Measurements from ENCODE around the gene MRTFA.
"Not testable (repeated sequence)": the region's sequence is repeated elsewhere in the genome, so short reads cannot be mapped to it uniquely, and the experiment has no call there.

The MRTFA gene

DNA sequence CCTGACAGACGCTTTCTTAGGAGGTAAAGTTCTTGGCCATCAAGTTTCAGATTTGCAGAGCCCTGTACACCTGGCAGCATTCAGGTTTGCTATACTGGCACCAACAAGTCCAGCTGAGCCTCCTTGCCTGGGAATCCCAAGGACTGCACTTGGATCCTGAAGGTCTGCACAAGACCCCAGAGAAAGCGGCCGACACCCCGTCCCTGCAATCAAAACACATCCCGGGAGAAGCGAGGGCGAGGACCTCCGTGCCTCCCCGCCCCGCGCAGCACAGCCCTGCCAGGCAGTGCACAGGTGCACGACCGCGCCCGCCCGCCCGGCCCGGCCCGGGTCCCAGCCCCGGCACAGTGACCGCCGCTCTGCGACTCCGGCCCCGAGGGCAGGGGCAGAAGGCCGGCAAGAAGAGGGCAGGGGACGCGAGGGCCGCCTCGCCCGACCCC, 559 bp downstream of the MRTFA start:
- DNase-seq (ENCODE audit: insufficient read length): no peak
- FAIRE-seq: no peak
- TF ChIP-seq POLR2A (IDR thresholded peaks at IDR 0.05; ENCODE audit: low read depth, low read length): no peak
- TF ChIP-seq TAF1 (IDR thresholded peaks at IDR 0.05; ENCODE audit: borderline replicate concordance, low read depth, low read length): no peak
- no peak for TF ChIP-seq POLR2AphosphoS5 (IDR thresholded peaks at IDR 0.05; ENCODE audit: low read depth, low read length)

DNA sequence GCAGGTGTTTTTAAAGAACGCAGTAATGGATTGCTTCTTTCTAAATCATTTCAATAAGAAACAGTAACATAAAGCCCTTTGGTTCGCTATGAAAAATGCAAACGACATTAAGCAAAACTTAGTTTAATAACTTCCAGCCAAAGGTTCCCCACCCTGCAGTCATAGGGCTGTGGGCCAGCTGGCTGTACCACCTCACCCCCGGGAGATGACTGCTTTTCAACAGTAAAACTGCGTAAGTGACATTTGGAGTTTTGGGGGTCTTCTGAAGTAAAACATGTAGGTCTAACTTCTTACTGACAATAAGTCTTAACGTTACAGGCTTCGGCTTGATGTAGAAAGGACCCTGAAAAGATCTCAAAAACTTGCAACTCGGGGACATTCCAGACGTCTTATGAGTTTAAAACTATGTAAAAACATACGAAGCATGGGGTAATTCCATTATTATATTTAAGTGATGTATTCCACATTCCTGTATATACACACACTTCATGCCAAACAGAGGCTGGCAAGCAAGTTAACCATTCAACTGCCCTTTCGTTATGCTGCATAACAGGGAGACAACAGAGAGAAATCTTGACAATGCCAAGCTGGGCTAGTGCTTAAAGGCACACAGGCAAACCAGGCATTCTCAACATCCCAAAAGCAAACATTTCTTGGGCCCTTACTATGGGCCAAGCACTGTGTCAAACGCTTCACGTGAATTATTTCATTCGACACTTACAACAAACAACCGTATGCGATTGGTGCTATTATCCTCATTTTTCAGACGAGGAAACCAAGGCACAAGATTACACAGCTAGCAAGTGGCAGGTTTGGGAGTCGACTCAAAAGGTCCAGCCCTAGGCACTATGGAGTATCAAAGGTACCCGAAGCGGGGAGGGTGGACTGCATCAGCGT, 1.2 kb downstream of the MRTFA start:
- TF ChIP-seq TAF1 (IDR thresholded peaks at IDR 0.05; ENCODE audit: borderline replicate concordance, low read depth, low read length): no peak
- TF ChIP-seq POLR2AphosphoS5 (IDR thresholded peaks at IDR 0.05; ENCODE audit: low read depth, low read length): no peak
- TF ChIP-seq POLR2A (IDR thresholded peaks at IDR 0.05; ENCODE audit: low read depth, low read length): no peak
- FAIRE-seq (peak; percentile 50), DNase-seq (ENCODE audit: insufficient read length) (no peak)

DNA sequence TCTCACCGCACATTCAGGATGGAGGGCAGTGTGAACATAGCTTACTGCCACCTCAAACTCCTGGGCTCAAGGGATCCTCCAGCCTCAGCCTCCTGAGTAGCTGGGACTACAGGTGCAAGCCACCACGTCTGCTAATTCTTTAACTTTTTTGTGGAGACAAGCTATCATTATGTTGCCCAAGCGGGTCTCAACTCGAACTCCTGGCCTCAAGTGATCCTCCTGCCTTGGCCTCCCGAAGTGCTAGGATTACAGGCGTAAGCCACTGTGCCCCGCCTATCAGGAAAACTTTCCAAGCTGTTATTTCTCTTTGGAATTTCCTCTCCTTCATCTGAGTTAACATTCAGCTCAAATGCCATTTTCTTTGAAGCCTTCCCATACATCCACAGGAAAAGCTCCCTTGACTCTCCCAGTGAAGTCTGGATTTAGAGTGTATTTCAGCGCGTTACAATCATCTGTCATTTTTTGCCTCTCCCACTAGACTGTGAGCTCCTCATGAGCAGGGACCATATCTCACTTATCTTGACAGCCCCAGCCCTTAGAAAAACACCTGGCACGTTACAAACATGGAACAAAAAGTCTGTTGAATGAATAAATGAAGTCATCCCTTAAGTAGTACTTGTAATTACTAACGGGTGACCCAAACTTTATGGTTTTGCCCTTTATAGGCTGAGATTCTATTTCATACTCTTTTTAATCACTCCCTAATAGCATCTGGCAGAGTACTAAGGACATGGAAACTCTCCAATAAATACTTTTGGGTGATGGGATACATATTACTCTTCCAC, 2.2 kb downstream of the MRTFA start:
- FAIRE-seq (no peak), DNase-seq (ENCODE audit: insufficient read length) (no peak)

DNA sequence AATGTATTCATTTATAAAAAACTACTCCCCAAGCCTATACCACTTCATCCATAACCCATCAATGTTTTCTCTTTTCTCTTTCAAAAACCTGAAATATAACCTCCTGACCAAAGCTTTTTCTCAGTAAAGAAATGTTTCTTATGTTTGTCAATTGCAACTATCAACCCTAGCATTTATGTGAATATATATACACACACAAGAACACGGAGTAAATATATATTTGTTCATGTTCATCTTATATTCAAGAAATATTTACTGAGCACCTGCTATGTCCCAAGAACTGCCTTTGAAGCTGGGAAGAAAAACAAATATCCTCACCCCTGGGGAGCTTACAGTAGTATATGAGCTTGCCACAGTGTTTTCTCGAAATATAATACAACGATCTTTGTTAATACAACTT, 3.5 kb downstream of the MRTFA start:
- no peak for DNase-seq (ENCODE audit: insufficient read length)
- TF ChIP-seq POLR2A (IDR thresholded peaks at IDR 0.05; ENCODE audit: low read depth, low read length) (no peak), POLR2AphosphoS5 (IDR thresholded peaks at IDR 0.05; ENCODE audit: low read depth, low read length) (no peak), TAF1 (IDR thresholded peaks at IDR 0.05; ENCODE audit: borderline replicate concordance, low read depth, low read length) (no peak)
- FAIRE-seq: no peak

More for the DNA sequence above, 2.2 kb downstream of the MRTFA start:
- TF ChIP-seq POLR2AphosphoS5 (IDR thresholded peaks at IDR 0.05; ENCODE audit: low read depth, low read length): no peak
- no peak for TF ChIP-seq POLR2A (IDR thresholded peaks at IDR 0.05; ENCODE audit: low read depth, low read length)
- TF ChIP-seq TAF1 (IDR thresholded peaks at IDR 0.05; ENCODE audit: borderline replicate concordance, low read depth, low read length): no peak

DNA sequence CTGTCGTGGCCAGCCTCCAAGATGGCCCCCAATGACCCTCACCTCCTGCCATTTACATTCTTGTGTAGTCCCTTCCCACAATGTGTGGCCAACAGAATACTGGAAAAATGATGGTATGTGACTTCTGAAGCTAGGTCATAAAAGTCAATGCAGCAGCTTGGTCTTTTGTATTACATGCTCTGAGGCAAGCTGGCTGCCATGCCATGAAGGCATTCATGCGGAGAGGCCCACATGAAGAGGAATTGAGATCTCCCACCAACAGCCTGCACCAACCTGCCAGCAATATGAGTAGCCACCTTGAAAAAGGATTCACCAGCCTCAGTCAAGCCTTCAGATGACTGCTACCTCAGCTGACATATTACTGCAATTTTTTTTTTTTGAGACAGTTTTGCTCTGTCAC, 4.6 kb downstream of the MRTFA start:
- TF ChIP-seq POLR2A (IDR thresholded peaks at IDR 0.05; ENCODE audit: low read depth, low read length) (no peak), POLR2AphosphoS5 (IDR thresholded peaks at IDR 0.05; ENCODE audit: low read depth, low read length) (no peak), TAF1 (IDR thresholded peaks at IDR 0.05; ENCODE audit: borderline replicate concordance, low read depth, low read length) (no peak)
- FAIRE-seq: no peak

DNA sequence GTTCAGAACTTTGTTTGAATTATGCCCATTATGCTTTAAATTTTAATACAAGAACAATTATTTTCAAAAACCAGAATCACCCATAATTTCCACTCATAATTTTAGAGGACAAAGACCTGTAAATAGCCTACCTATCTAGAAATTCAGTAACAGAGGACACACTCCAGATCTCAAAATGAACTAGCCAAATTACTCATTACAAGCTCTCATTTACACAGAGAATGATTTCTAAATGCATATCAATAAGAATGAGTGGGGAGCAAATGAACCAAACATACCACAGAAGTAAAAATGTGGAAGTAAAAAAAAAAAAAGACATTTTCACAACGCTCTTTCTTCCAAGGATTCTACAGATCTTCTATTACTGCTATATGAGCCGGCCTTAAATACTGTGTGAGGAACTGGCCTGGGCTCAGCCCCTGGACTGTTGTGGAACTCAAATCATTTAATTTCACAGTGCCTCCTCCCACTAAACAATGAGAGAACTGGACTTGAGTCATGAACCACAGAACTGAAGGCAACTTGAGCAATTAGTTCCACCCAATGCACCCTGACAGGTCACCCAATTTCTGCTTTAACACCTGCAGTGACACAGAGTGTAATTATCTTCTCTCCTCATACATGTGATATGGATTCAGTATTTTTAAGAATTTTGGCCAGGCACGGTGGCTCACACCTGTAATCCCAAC, 8.0 kb downstream of the MRTFA start:
- FAIRE-seq (no peak), DNase-seq (ENCODE audit: insufficient read length) (no peak)
- no peak for TF ChIP-seq TAF1 (IDR thresholded peaks at IDR 0.05; ENCODE audit: borderline replicate concordance, low read depth, low read length)
- no peak for TF ChIP-seq POLR2A (IDR thresholded peaks at IDR 0.05; ENCODE audit: low read depth, low read length)

More for the DNA sequence above, 4.6 kb downstream of the MRTFA start:
- DNase-seq (ENCODE audit: insufficient read length): no peak

DNA sequence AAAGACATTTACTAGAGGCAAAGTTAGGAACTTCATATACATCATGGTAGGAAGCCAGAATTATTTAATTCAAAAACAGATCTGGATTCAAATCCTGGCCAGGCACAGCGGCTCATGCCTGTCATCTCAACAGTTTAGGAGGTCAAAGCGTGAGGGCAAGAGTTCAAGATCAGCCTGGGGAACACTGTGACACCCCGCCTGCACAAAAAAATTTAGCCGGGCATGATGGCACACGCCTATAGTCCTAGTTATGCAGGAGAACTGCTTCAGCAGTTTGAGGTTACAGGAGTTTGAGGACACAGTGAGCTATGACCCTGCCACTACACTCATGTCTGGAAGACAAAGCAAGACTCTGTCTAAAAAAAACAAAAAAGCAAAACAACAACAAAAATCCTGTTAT, 8.9 kb downstream of the MRTFA start:
- DNase-seq (ENCODE audit: insufficient read length): no peak
- FAIRE-seq: no peak
- TF ChIP-seq POLR2A (IDR thresholded peaks at IDR 0.05; ENCODE audit: low read depth, low read length): no peak
- TF ChIP-seq TAF1 (IDR thresholded peaks at IDR 0.05; ENCODE audit: borderline replicate concordance, low read depth, low read length): no peak
- no peak for TF ChIP-seq POLR2AphosphoS5 (IDR thresholded peaks at IDR 0.05; ENCODE audit: low read depth, low read length)

DNA sequence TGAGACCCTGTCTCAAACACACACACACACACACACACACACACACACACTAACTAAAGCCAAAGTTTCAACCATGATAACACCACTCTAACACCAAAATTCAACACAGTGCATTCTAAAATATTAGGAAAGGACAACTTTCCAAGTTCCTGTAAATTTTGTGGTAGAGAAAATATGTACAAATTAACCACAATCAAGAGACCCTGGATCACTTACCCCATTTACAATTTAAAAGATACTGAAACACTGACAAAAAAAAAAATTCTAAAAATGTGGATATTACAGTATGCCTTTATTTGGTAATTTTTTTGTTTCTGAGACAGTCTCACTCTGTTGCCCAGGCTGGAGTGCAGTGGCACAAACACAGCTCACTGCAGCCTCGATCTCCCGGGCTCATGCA, 9.7 kb downstream of the MRTFA start:
- FAIRE-seq: no peak
- no peak for DNase-seq (ENCODE audit: insufficient read length)
- TF ChIP-seq POLR2AphosphoS5 (IDR thresholded peaks at IDR 0.05; ENCODE audit: low read depth, low read length): no peak
- TF ChIP-seq POLR2A (IDR thresholded peaks at IDR 0.05; ENCODE audit: low read depth, low read length): no peak
- no peak for TF ChIP-seq TAF1 (IDR thresholded peaks at IDR 0.05; ENCODE audit: borderline replicate concordance, low read depth, low read length)

DNA sequence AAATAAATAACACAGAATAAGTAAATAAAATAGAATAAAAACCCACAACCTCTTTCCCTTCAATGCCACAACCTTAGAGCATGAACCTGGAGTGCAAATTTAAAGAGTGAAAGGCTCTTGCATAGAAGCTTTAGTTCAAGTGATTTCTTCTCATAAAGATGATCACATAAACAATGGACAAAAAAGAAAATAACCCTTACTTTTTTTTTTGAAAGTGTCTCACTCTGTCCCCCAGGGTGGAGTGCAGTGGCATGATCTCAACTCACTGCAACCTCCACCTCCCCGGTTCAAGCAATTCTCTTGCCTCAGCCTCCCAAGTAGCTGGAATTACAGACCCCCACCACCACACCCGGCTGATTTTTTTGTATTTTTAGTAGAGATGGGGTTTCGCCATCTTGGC, 10.7 kb downstream of the MRTFA start:
- FAIRE-seq; DNase-seq (ENCODE audit: insufficient read length): not testable (repeated sequence)

DNA sequence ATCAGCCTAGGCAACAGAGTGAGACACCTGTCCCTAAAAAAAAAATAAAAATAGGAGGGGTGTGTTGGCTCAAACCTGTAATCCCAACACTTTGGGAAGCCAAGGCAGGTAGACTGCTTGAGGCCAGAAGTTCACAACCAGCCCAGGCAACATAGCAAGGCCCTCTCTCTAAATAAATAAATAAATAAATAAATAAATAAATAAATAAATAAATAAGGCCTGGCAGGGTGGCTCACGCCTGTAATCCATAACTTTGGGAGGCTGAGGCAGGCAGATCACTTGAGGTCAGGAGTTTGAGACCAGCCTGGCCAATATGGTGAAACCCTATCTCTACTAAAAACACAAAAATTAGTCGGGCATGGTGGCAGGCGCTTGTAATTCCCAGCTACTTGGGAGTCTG, 11.2 kb downstream of the MRTFA start:
- not testable (repeated sequence) for DNase-seq (ENCODE audit: insufficient read length); FAIRE-seq

DNA sequence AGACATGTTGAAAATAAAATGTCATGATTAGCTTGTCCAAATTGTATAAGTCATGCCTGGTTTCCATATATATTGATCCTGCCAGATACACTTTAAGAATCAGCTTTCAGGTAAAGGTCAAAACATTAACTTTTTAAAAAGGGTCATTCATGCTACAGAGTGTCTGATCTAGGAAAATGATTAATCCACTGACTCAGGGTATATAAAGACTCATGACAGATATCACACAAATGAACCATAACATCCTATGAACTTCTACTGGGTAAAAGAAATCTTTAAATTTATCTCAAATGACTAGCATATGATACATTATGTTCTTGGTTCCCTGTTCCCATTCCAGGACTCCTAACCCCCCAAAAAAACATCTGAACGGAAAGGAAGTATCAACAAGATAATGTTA, 11.7 kb downstream of the MRTFA start:
- no peak for DNase-seq (ENCODE audit: insufficient read length)
- TF ChIP-seq POLR2AphosphoS5 (IDR thresholded peaks at IDR 0.05; ENCODE audit: low read depth, low read length) (no peak), TAF1 (IDR thresholded peaks at IDR 0.05; ENCODE audit: borderline replicate concordance, low read depth, low read length) (no peak), POLR2A (IDR thresholded peaks at IDR 0.05; ENCODE audit: low read depth, low read length) (no peak)
- FAIRE-seq: no peak
